Stimulated activated CD4-positive, alpha-beta T cell treated with anti-CD3 and anti-CD28 coated beads, Interleukin-1b, Interleukin-23, amount 100 ng/mL, for 48 hours (primary cell): ENCODE measurements around the gene ODAD4.
A peak's percentile ranks its signal among the peaks of the same experiment; 100 is the strongest.
"Not testable (repeated sequence)": the region's sequence is repeated elsewhere in the genome, so short reads cannot be mapped to it uniquely, and the experiment has no call there.

Experiments
- DNase-seq: peaks from one replicate; pipeline ENCODE4 v3.0.0-alpha.2; 2020

The ODAD4 gene

GRCh38 chr17:42005166-42005565 is 74.7 kb downstream of the ODAD4 start:
- DNase-seq, result no peak

GRCh38 chr17:42009170-42009569 is 78.8 kb downstream of the ODAD4 start:
- DNase-seq, result no peak

DNA sequence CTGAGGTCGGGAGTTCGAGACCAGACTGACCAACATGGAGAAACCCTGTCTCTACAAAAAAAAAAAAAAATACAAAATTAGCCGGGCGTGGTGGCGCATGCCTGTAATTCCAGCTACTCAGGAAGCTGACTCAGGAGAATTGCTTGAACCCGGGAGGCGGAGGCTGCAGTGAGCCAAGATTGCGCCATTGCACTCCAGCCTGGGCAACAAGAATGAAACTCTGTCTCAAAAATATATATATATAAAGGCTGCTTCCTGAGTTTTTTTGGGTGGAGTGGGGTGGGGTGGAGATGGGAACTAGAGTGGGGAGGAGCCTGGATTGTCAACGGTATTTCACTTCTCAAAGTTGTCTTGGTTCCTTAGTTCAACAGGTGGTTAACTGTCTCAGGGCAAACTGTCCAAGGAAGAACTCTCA is 79.9 kb downstream of the ODAD4 start:
- not testable (repeated sequence) for DNase-seq

- DNase-seq, result peak; percentile 17
Observed at GRCh38 chr17:42010898-42011516, 80.6 kb downstream of the ODAD4 start.

DNA sequence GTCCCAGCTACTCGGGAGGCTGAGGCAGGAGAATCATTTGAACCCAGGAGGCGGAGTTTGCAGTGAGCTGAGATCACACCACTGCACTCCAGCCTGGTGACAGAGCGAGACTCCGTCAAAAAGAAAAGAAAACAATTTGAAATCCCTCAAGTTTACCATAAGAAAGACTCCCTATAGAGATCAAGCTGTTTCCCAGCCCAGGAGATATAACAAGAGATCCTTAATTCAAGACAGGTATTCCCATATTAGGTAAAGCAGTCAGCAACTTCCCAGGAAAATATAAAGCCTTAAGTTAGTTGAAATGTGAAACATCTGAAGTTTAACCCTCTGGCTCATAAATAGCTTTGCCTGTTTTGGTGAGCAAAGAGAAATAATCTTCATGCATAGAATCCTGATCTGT is 81.9 kb downstream of the ODAD4 start:
- not testable (repeated sequence) for DNase-seq

- not testable (repeated sequence) for DNase-seq
Observed at GRCh38 chr17:42013740-42014139, 83.3 kb downstream of the ODAD4 start.
